MCF 10A (cell line): ENCODE results near the gene ZNF341. TPM values are rescaled to one million over a fixed set of nuclear protein-coding genes. Genes with fewer than 3 reads are reported as not detected.

Experiments
- BruUV-seq: library from RNA; stranded (reverse); fragments of 400-500 nt; replicated peaks from 2 replicates; lab custom pipeline; 2021; lab: Mats Ljungman, UMichigan
- CTCF ChIA-PET: fragments of 300-600 bp; sonication (Branson Sonifier 250); formaldehyde crosslinking; extraction: SDS; loops from one replicate; lab custom pipeline; 2021; ENCODE audit warnings: antibody characterized with exemption, inconsistent platforms; lab: Yijun Ruan, JAX
- POLR2A ChIA-PET: fragments of 300-600, 350-650 bp; sonication (Branson Sonifier 250); formaldehyde crosslinking; extraction: SDS; loops from one replicate; lab custom pipeline; 2020; ENCODE audit warnings: antibody characterized with exemption, inconsistent platforms; lab: Yijun Ruan, JAX
- DNase-seq: peaks from one replicate; pipeline ENCODE4 v3.0.0-alpha.2; 2018; ENCODE audit not compliant: unreplicated experiment
- H3K27ac Mint-ChIP-seq: one replicate; pipeline ENCODE4 v1.8.0; 2022; ENCODE audit warnings: mild to moderate bottlenecking, low read depth, mixed read lengths; ENCODE audit not compliant: unreplicated experiment
- H3K27me3 Mint-ChIP-seq: one replicate; pipeline ENCODE4 v1.8.0; 2022; ENCODE audit warnings: mixed read lengths; ENCODE audit not compliant: insufficient read depth, unreplicated experiment
- H3K36me3 Mint-ChIP-seq: one replicate; pipeline ENCODE4 v1.8.0; 2022; ENCODE audit warnings: mild to moderate bottlenecking, moderate library complexity, mixed read lengths; ENCODE audit not compliant: insufficient read depth, unreplicated experiment
- H3K4me1 Mint-ChIP-seq: one replicate; pipeline ENCODE4 v1.8.0; 2022; ENCODE audit warnings: mixed read lengths; ENCODE audit not compliant: insufficient read depth, unreplicated experiment
- H3K4me3 Mint-ChIP-seq: one replicate; pipeline ENCODE4 v1.8.0; 2022; ENCODE audit warnings: mild to moderate bottlenecking, moderate library complexity, mixed read lengths; ENCODE audit not compliant: unreplicated experiment
- H3K9me3 Mint-ChIP-seq: one replicate; pipeline ENCODE4 v1.8.0; 2022; ENCODE audit warnings: mixed read lengths; ENCODE audit not compliant: unreplicated experiment
- CTCF ChIP-seq: fragments of 200-600 bp; IDR thresholded peaks from one replicate; pipeline ENCODE4 v1.8.0; 2022; ENCODE audit warnings: antibody characterized with exemption, mild to moderate bottlenecking; ENCODE audit not compliant: unreplicated experiment
- intact Hi-C: fragments of 100-400 bp; cut with micrococcal nuclease; formaldehyde crosslinking; loops from 2 replicates; pipeline ENCODE4 v1.14.1; 2022
- total RNA-seq: library from RNA; stranded (reverse); gene quantifications from 2 replicates; pipeline ENCODE4 v1.2.3, GENCODE V29; 2022

The ZNF341 gene
- total RNA-seq, 1 experiment from 2014 or later: 2.0 TPM

GRCh38 chr20:33771938-33772337 is 40.1 kb downstream of the ZNF341 start:
- ChIA-PET CTCF (interaction anchor here (0.6 kb wide), 1 partner anchor 161 kb away, joined by 3 read pairs; no protein-coding TSS in a partner anchor), POLR2A (interaction anchor here (0.9 to 1.5 kb wide), 3 partner anchors 17 to 45 kb away, joined by 3 to 6 read pairs (median 4); no protein-coding TSS in a partner anchor)
- Mint-ChIP-seq H3K9me3 (no peaks in the 10 kb centered on the region), H3K36me3 (peaks cover 6% of the 10 kb centered on the region), H3K27ac (no peak overlapping the region), H3K4me3 (no peak overlapping the region), H3K4me1 (no peaks in the 10 kb centered on the region), H3K27me3 (no peaks in the 10 kb centered on the region)
- TF ChIP-seq CTCF: no peak
- intact Hi-C loops: no loop called here
- DNase-seq: no peak
- BruUV-seq: no TSS peak

- Mint-ChIP-seq H3K36me3 (peaks cover 6% of the 10 kb centered on the region), H3K27me3 (no peaks in the 10 kb centered on the region), H3K4me1 (no peaks in the 10 kb centered on the region), H3K9me3 (no peaks in the 10 kb centered on the region), H3K27ac (no peak overlapping the region), H3K4me3 (no peak overlapping the region)
- intact Hi-C loops: no loop called here
- TF ChIP-seq CTCF: no peak
- no peak for DNase-seq
- no TSS peak for BruUV-seq
- ChIA-PET POLR2A (interaction anchor here (0.7 to 1.5 kb wide), 4 partner anchors 9 to 45 kb away, joined by 3 to 6 read pairs (median 4); no protein-coding TSS in a partner anchor), CTCF (no interaction called here)
These were observed 40.6 kb downstream of the ZNF341 start for GRCh38 chr20:33772439-33772838.

GRCh38 chr20:33773412-33774089 is 41.8 kb downstream of the ZNF341 start:
- BruUV-seq: no TSS peak
- POLR2A ChIA-PET: interaction anchor here (1.5 kb wide), 1 partner anchor 16 kb away, joined by 6 read pairs; no protein-coding TSS in a partner anchor
- intact Hi-C loops: no loop called here

More at GRCh38 chr20:33773412-33774089, 41.8 kb downstream of the ZNF341 start:
- Mint-ChIP-seq H3K27ac (no peak overlapping the region), H3K27me3 (no peaks in the 10 kb centered on the region), H3K4me1 (peaks cover 1% of the 10 kb centered on the region), H3K4me3 (no peak overlapping the region), H3K36me3 (peaks cover 6% of the 10 kb centered on the region), H3K9me3 (no peaks in the 10 kb centered on the region)
- TF ChIP-seq CTCF: no peak
- CTCF ChIA-PET: interaction anchor here (0.7 kb wide), 1 partner anchor 23 kb away, joined by 3 read pairs; no protein-coding TSS in a partner anchor
- DNase-seq: no peak
